GM23338 (cell line): Measurements from ENCODE around the gene RGS3. TPM values are rescaled to one million over a fixed set of nuclear protein-coding genes. Genes with fewer than 3 reads are reported as not detected.

Experiments used
- ATAC-seq: fragments of 200-7000 bp; cut with Tn5 transposase; 3 replicates; pipeline ENCODE4 v1.9.1; 2020
- DNase-seq: peaks from one replicate; pipeline ENCODE4 v3.0.0-alpha.2; 2015; ENCODE audit warnings: low spot score
- H2AFZ ChIP-seq: fragments of 200-600 bp; sonication (generic); 2 replicates; pipeline ENCODE4 v1.8.0; 2016; ENCODE audit warnings: antibody characterized with exemption, mild to moderate bottlenecking, moderate library complexity
- H3F3A ChIP-seq: fragments of 200-600 bp; sonication (generic); replicated peaks from 2 replicates; pipeline ENCODE4 v1.8.0; 2017; ENCODE audit warnings: antibody characterized with exemption, mixed run types, low read depth
- H3K27ac ChIP-seq: fragments of 200-600 bp; sonication (generic); 2 replicates; pipeline ENCODE4 v1.6.1; 2016; ENCODE audit warnings: low read depth
- H3K27me3 ChIP-seq: fragments of 200-600 bp; sonication (generic); 2 replicates; pipeline ENCODE4 v1.8.0; 2016; ENCODE audit warnings: mild to moderate bottlenecking, mixed run types, moderate library complexity; ENCODE audit not compliant: insufficient read depth
- H3K36me3 ChIP-seq: fragments of 200-600 bp; sonication (generic); 2 replicates; pipeline ENCODE4 v1.8.0; 2016; ENCODE audit warnings: mild to moderate bottlenecking; ENCODE audit not compliant: insufficient read depth
- H3K4me1 ChIP-seq: fragments of 200-600 bp; sonication (generic); 2 replicates; pipeline ENCODE4 v1.8.0; 2016; ENCODE audit warnings: mild to moderate bottlenecking, moderate library complexity; ENCODE audit not compliant: insufficient read depth
- H3K4me2 ChIP-seq: fragments of 200-600 bp; sonication (generic); 2 replicates; pipeline ENCODE4 v1.7.1; 2017; ENCODE audit warnings: mixed run types
- H3K4me3 ChIP-seq: fragments of 200-600 bp; sonication (generic); 2 replicates; pipeline ENCODE4 v1.6.1; 2016; ENCODE audit warnings: mixed run types
- H3K79me2 ChIP-seq: fragments of 200-600 bp; sonication (generic); replicated peaks from 2 replicates; pipeline ENCODE4 v1.8.0; 2017; ENCODE audit warnings: mild to moderate bottlenecking; ENCODE audit not compliant: insufficient read depth
- H3K9me2 ChIP-seq: fragments of 200-600 bp; sonication (generic); 2 replicates; pipeline ENCODE4 v1.8.0; 2017; ENCODE audit not compliant: insufficient read depth
- H4K20me1 ChIP-seq: fragments of 200-600 bp; sonication (generic); replicated peaks from 2 replicates; pipeline ENCODE4 v1.8.0; 2017; ENCODE audit warnings: mild to moderate bottlenecking; ENCODE audit not compliant: insufficient read depth
- H3K27ac Mint-ChIP-seq: 2 replicates; pipeline ENCODE4 v1.8.0; 2020; ENCODE audit warnings: inconsistent platforms, mild to moderate bottlenecking, moderate library complexity, mixed read lengths
- H3K27me3 Mint-ChIP-seq: 3 replicates; pipeline ENCODE4 v1.8.0; 2022; ENCODE audit warnings: low read depth, mild to moderate bottlenecking, moderate library complexity, mixed read lengths, inconsistent platforms; ENCODE audit not compliant: insufficient read depth, poor library complexity
- H3K36me3 Mint-ChIP-seq: 3 replicates; pipeline ENCODE4 v1.8.0; 2021; ENCODE audit warnings: low read depth, mild to moderate bottlenecking, inconsistent platforms, moderate library complexity, mixed read lengths
- H3K4me1 Mint-ChIP-seq: 3 replicates; pipeline ENCODE4 v1.8.0; 2020; ENCODE audit warnings: mild to moderate bottlenecking, inconsistent platforms, mixed read lengths
- H3K4me3 Mint-ChIP-seq: 3 replicates; pipeline ENCODE4 v1.8.0; 2021; ENCODE audit warnings: moderate library complexity, mild to moderate bottlenecking, inconsistent platforms, mixed read lengths
- H3K9me3 Mint-ChIP-seq: 3 replicates; pipeline ENCODE4 v1.8.0; 2020; ENCODE audit warnings: moderate library complexity, mild to moderate bottlenecking, inconsistent platforms, mixed read lengths
- CREB1 ChIP-seq: fragments of 250-450 bp; sonication (Bioruptor Pico); IDR thresholded peaks from 2 replicates; pipeline ENCODE4 v1.5.0; 2020; ENCODE audit warnings: low read depth, mild to moderate bottlenecking, moderate library complexity
- CTCF ChIP-seq, 2 experiments: fragments of 200-600 bp in 1 of 2; sonication (generic) in 1 of 2; conservative IDR thresholded peaks; 2 replicates each; pipeline versions ENCODE4 v1.5.1 to v1.6.1; 2016 to 2017; ENCODE audit warnings: antibody characterized with exemption in 2 of 2, low read depth in 2 of 2, mild to moderate bottlenecking in 2 of 2, moderate library complexity in 1 of 2
- EZH2 ChIP-seq: fragments of 200-600 bp; sonication (generic); IDR thresholded peaks from one replicate; pipeline ENCODE4 v1.8.0; 2017; ENCODE audit warnings: antibody characterized with exemption, mild to moderate bottlenecking, low read depth; ENCODE audit not compliant: unreplicated experiment
- JUNB ChIP-seq: IDR thresholded peaks from one replicate; pipeline ENCODE4 v1.6.1; 2016; ENCODE audit warnings: antibody characterized with exemption; ENCODE audit not compliant: unreplicated experiment
- NANOG ChIP-seq: IDR thresholded peaks from 2 replicates; pipeline ENCODE4 v1.6.1; 2016; ENCODE audit warnings: antibody characterized with exemption, borderline replicate concordance
- REST ChIP-seq: IDR thresholded peaks from one replicate; pipeline ENCODE4 v1.6.1; 2018; ENCODE audit warnings: antibody characterized with exemption; ENCODE audit not compliant: unreplicated experiment
- STAT1 ChIP-seq: IDR thresholded peaks from one replicate; pipeline ENCODE4 v1.6.1; 2016; ENCODE audit warnings: antibody characterized with exemption; ENCODE audit not compliant: unreplicated experiment
- polyA plus RNA-seq: library from polyadenylated mRNA; unstranded; fragments of >200 nt; fragmentation: Nextera tagmentation; extraction: Ambion mirVana; gene quantifications from 2 replicates; pipeline ENCODE4 v1.2.1, GENCODE V29; 2016
- total RNA-seq: library from RNA; depleted of rRNA; stranded (reverse); fragments of >200 nt; shearing (Covaris generic); gene quantifications from 2 replicates; pipeline ENCODE4 v1.2.3, GENCODE V29; 2014

Gene RGS3
- total and polyA plus RNA-seq, 2 experiments from 2014 or later: 14.2 to 24.3 TPM

DNA sequence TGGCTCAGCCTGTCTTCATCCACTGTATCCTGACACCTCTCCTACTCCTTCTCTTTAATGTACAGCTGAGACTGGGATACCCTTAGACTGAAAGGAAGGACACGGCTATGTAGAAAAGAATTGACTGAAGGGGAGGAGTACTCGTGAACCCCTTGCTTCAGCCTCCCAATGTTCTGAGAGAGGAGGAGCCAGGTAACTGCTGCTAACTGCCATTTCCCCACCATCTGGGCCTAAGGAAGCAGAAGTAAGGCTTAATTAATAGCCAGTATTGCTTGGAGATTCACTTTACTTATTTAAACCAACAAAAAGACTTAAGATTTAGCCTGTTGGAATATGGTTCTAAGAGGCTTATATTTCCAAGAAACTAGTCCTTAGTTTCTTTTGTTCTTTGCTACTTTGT is 18.8 kb upstream of the RGS3 start (continued):
- no peak for TF ChIP-seq EZH2
- no peak for TF ChIP-seq STAT1
- no peak for TF ChIP-seq CREB1 (CRISPR knock-in tag)

DNA sequence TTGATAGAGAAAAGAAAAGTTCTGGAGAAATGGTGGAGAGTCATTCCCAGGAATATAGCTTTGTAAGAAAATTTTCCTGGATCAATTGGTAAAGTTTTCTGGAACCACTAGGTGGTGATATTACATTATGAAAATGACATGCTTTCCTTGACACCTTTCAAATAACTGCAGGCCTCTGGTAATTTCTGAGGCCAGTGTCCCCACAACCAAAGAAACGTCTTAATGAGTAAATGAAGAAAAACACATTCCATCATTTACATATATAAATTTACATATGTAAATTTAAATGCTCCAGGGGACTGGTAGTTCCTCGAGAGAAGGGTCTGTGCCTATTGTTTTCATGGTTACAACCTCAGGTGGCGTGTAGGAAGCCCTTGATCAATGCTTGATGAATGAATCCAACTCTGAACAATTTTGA is 17.2 kb upstream of the RGS3 start:
- Histone ChIP-seq H2AFZ (no peak overlapping the region), H3F3A (no peaks in the 10 kb centered on the region), H4K20me1 (no peaks in the 10 kb centered on the region), H3K36me3 (no peaks in the 10 kb centered on the region), H3K27me3 (no peaks in the 10 kb centered on the region), H3K4me1 (no peaks in the 10 kb centered on the region), H3K4me3 (no peak overlapping the region), H3K79me2 (no peaks in the 10 kb centered on the region), H3K27ac (no peak overlapping the region), H3K4me2 (no peak overlapping the region), H3K9me2 (no peaks in the 10 kb centered on the region)
- ATAC-seq (peak; percentile 62), DNase-seq (peak; percentile 79)
- H3K4me1 Mint-ChIP-seq: peaks cover 6% of the 10 kb centered on the region; the same call in 2 of the 3 replicates
- peaks cover 2% of the 10 kb centered on the region for H3K27me3 Mint-ChIP-seq
- H3K9me3 Mint-ChIP-seq: no peaks in the 10 kb centered on the region
- no peak overlapping the region for H3K27ac Mint-ChIP-seq
- no peaks in the 10 kb centered on the region for H3K36me3 Mint-ChIP-seq
- TF ChIP-seq STAT1 (no peak), JUNB (no peak), CTCF (conservative IDR thresholded peaks at IDR 0.05; ENCODE audit: low read depth in 2 of 2) (peak; percentile 58 to 83), REST (no peak)
- no peak overlapping the region for H3K4me3 Mint-ChIP-seq

GRCh38 chr9:113449376-113449775 is 14.2 kb upstream of the RGS3 start:
- Mint-ChIP-seq H3K27me3 (peaks cover 2% of the 10 kb centered on the region), H3K27ac (no peak overlapping the region), H3K9me3 (no peaks in the 10 kb centered on the region), H3K4me3 (no peak overlapping the region), H3K36me3 (no peaks in the 10 kb centered on the region), H3K4me1 (peaks cover 6% of the 10 kb centered on the region; the same call in 2 of the 3 replicates)
- Histone ChIP-seq H3K27me3 (no peaks in the 10 kb centered on the region), H3F3A (no peaks in the 10 kb centered on the region), H3K4me1 (no peaks in the 10 kb centered on the region), H3K4me3 (no peak overlapping the region), H2AFZ (no peak overlapping the region), H3K27ac (no peak overlapping the region), H3K36me3 (no peaks in the 10 kb centered on the region), H3K9me2 (no peaks in the 10 kb centered on the region), H3K4me2 (no peak overlapping the region), H4K20me1 (no peaks in the 10 kb centered on the region), H3K79me2 (no peaks in the 10 kb centered on the region)
- ATAC-seq (no peak), DNase-seq (no peak)
- TF ChIP-seq EZH2 (no peak), REST (no peak), JUNB (no peak), NANOG (no peak), CTCF (conservative IDR thresholded peaks at IDR 0.05; ENCODE audit: low read depth in 2 of 2) (no peak)
